ENCODE measurements around the gene ACP6.

DNA sequence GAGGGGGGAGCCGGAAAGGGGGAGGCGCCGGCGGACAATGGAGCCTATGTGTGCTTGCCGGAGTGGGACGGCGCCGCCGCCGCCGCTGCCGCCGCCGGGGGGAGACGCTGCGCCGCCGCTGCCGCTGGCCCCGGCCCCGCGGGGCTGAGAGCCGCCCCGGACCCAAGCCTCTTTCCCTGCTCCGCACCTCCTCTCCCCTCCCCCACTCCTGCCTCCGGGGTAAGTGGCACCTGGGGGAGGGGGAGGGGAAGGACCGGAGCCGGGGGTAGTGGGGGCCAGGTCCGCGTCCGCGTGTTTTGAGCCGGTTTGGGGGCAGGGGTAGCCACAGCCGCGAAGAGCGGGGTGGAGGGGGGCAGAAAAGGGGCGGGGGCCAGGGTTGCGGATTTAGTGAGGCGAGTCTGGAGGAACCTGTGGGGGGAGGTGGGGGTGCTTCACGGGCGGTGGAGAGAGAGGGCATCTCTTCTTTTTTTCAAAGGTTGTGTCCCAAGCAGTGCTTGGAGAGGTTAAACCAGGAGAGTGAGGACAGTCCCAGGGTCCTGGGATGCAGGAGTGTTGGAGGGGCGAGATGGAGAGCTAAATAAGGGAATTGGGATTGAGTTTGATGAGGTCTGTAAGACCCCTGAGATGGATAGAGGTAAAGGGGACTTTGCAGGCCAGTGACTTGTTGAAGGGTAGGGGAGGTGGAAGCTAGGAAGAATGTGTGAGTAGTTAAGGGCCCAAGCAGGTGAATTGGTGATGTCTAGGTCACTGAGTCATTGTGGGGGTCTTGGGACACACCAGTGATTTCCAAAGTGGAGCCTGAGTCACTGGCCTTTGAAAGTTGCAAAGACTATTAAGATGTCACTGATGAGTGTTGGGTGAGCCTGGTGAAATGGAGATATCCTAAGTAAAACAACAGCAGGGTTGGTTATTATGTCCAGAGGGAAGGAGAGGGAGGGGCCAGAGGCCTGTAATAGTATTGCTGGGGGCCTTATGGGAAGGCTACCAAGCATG lies 69.9 kb downstream of the ACP6 start:
- TF ChIP-seq ZSCAN20 (CRISPR knock-in tag; IDR thresholded peaks at IDR 0.05) (no peak), MAZ (IDR thresholded peaks at IDR 0.05; ENCODE audit: borderline replicate concordance, low read depth, low read length) (no peak), MAFK (IDR thresholded peaks at IDR 0.05; ENCODE audit: partially characterized antibody) (no peak), CBX8 (IDR thresholded peaks at IDR 0.05) (no peak), CHD4 (IDR thresholded peaks at IDR 0.05; ENCODE audit: borderline replicate concordance) (no peak), FOSL2 (IDR thresholded peaks at IDR 0.05) (no peak), FOSL2 (CRISPR knock-in tag; IDR thresholded peaks at IDR 0.05) (0 out of 2 replicates have a peak, but pooled peaks have one; percentile 19), RFX5 (IDR thresholded peaks at IDR 0.05) (no peak), POLR2A (IDR thresholded peaks at IDR 0.05; ENCODE audit: low read length) (peak; percentile 50; the same call in 1 of the 2 replicates), CEBPB (IDR thresholded peaks at IDR 0.05) (no peak), NR3C1 (IDR thresholded peaks at IDR 0.05) (no peak)
- TF ChIP-seq, protein P1, sequence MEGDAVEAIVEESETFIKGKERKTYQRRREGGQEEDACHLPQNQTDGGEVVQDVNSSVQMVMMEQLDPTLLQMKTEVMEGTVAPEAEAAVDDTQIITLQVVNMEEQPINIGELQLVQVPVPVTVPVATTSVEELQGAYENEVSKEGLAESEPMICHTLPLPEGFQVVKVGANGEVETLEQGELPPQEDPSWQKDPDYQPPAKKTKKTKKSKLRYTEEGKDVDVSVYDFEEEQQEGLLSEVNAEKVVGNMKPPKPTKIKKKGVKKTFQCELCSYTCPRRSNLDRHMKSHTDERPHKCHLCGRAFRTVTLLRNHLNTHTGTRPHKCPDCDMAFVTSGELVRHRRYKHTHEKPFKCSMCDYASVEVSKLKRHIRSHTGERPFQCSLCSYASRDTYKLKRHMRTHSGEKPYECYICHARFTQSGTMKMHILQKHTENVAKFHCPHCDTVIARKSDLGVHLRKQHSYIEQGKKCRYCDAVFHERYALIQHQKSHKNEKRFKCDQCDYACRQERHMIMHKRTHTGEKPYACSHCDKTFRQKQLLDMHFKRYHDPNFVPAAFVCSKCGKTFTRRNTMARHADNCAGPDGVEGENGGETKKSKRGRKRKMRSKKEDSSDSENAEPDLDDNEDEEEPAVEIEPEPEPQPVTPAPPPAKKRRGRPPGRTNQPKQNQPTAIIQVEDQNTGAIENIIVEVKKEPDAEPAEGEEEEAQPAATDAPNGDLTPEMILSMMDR (IDR thresholded peaks at IDR 0.05) = peak; percentile 33
- TF ChIP-seq, protein P2, sequence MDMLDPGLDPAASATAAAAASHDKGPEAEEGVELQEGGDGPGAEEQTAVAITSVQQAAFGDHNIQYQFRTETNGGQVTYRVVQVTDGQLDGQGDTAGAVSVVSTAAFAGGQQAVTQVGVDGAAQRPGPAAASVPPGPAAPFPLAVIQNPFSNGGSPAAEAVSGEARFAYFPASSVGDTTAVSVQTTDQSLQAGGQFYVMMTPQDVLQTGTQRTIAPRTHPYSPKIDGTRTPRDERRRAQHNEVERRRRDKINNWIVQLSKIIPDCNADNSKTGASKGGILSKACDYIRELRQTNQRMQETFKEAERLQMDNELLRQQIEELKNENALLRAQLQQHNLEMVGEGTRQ (IDR thresholded peaks at IDR 0.05) = no peak
